ENCODE data around the gene CEMIP. TPM values are rescaled to one million over a fixed set of nuclear protein-coding genes. Genes with fewer than 3 reads are reported as not detected.

CEMIP gene
- total and polyA plus RNA-seq, 10 of the 15 experiments (the other 5 are each of a cell fraction or from before 2014, with no cell fraction given), result 0.01 to 0.44 (median 0.16) TPM; not detected in 6

DNA sequence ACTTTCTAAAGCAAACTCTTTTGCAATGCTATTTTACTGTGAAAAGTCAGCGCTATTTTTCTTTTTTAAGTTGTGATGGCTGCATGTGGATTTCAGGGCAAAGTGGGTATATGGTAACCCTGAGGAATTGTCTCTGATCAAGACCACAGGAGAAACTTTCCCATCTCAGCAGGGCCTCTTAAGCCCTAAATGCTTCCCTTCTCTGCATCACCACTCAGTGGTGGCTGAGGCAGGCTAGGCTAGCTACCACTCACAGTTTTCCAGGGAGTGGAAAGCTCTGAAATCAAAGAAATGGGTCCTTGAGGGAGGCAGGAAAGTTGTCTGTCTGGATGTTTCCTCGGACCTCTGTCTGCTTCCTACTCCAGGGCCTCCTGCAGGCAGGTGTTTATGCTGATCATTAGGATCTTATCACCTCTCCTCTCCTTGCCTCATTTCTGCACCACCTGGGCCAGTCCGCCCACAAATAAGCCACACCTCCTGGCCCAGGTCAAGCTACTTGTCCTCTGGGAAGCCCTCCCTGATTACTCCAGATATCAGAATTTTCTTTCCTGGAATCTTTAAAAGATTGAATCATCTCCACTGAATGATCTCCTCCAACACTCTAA lies 37.0 kb downstream of the CEMIP start:
- no peaks in the 10 kb centered on the region for H3K9me3 ChIP-seq (replicated peaks; ENCODE audit: control insufficient read depth, insufficient read depth, low read length)
- H3K4me2 ChIP-seq (ENCODE audit: control insufficient read depth, insufficient read depth), result no peak overlapping the region
- H3K27ac ChIP-seq (ENCODE audit: control insufficient read depth, insufficient read depth), result no peak overlapping the region
- no peaks in the 10 kb centered on the region for H3K36me3 ChIP-seq (ENCODE audit: control insufficient read depth in 2 of 2, insufficient read depth in 2 of 2, low read length in 1 of 2)
- ATAC-seq (no peak), FAIRE-seq (no peak), DNase-seq (ENCODE audit: low read depth, low spot score) (no peak)
- ChIA-PET SMC1A (ENCODE audit: uncharacterized antibody, unreplicated experiment) (interaction anchor here (1.8 kb wide), 1 partner anchor 12 kb away, joined by 3 read pairs; no protein-coding TSS in a partner anchor), POLR2A (no interaction called here), CTCF (interaction anchor here (1.1 to 1.4 kb wide), 2 partner anchors 40 to 450 kb away, joined by 3 to 5 read pairs; no protein-coding TSS in a partner anchor), RAD21 (ENCODE audit: unreplicated experiment) (no interaction called here)
- no TSS peak for BruUV-seq (replicated peaks)
- H3K4me1 ChIP-seq (ENCODE audit: control insufficient read depth, insufficient read depth, low read length), result no peaks in the 10 kb centered on the region
- no peaks in the 10 kb centered on the region for H3K79me2 ChIP-seq (ENCODE audit: control insufficient read depth, insufficient read depth, low read length)
- H3K27me3 ChIP-seq (replicated peaks in 1 of 2; ENCODE audit: control insufficient read depth in 2 of 2, insufficient read depth in 2 of 2, low read length in 1 of 2), result no peaks in the 10 kb centered on the region; a peak in 2 of 4 replicates
- no peak overlapping the region for H2AFZ ChIP-seq (ENCODE audit: control insufficient read depth, low read depth, low read length)
- H3K9ac ChIP-seq (ENCODE audit: control insufficient read depth, insufficient read depth, low read length), result no peak overlapping the region
- H4K20me1 ChIP-seq (ENCODE audit: control insufficient read depth, insufficient read depth), result no peaks in the 10 kb centered on the region
- H3K4me3 ChIP-seq, result no peak overlapping the region
- intact Hi-C loops (cut with micrococcal nuclease; ENCODE audit: unreplicated experiment), result no loop called here
- in situ Hi-C loops (cut with MboI), result no loop called here
- WGBS (ENCODE audit: insufficient coverage, insufficient replicate concordance, low lambda C conversion rate, missing lambda C conversion rate), result 42% methylated on average over 3 of the region's 3 CpGs
- TF ChIP-seq, protein P1, sequence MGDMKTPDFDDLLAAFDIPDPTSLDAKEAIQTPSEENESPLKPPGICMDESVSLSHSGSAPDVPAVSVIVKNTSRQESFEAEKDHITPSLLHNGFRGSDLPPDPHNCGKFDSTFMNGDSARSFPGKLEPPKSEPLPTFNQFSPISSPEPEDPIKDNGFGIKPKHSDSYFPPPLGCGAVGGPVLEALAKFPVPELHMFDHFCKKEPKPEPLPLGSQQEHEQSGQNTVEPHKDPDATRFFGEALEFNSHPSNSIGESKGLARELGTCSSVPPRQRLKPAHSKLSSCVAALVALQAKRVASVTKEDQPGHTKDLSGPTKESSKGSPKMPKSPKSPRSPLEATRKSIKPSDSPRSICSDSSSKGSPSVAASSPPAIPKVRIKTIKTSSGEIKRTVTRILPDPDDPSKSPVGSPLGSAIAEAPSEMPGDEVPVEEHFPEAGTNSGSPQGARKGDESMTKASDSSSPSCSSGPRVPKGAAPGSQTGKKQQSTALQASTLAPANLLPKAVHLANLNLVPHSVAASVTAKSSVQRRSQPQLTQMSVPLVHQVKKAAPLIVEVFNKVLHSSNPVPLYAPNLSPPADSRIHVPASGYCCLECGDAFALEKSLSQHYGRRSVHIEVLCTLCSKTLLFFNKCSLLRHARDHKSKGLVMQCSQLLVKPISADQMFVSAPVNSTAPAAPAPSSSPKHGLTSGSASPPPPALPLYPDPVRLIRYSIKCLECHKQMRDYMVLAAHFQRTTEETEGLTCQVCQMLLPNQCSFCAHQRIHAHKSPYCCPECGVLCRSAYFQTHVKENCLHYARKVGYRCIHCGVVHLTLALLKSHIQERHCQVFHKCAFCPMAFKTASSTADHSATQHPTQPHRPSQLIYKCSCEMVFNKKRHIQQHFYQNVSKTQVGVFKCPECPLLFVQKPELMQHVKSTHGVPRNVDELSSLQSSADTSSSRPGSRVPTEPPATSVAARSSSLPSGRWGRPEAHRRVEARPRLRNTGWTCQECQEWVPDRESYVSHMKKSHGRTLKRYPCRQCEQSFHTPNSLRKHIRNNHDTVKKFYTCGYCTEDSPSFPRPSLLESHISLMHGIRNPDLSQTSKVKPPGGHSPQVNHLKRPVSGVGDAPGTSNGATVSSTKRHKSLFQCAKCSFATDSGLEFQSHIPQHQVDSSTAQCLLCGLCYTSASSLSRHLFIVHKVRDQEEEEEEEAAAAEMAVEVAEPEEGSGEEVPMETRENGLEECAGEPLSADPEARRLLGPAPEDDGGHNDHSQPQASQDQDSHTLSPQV (IDR thresholded peaks at IDR 0.05), result no peak
- TF ChIP-seq SUZ12 (IDR thresholded peaks at IDR 0.05; ENCODE audit: unreplicated experiment) (no peak), MTA3 (IDR thresholded peaks at IDR 0.05; ENCODE audit: borderline replicate concordance, low read length) (no peak), CEBPB (IDR thresholded peaks at IDR 0.05; ENCODE audit: borderline replicate concordance in 1 of 2, low read depth in 2 of 2, low read length in 2 of 2) (no peak), HDAC6 (IDR thresholded peaks at IDR 0.05; ENCODE audit: unreplicated experiment) (no peak), EGR1 (IDR thresholded peaks at IDR 0.05; ENCODE audit: borderline replicate concordance in 1 of 2, low read depth in 2 of 2, low read length in 2 of 2) (no peak), JUND (IDR thresholded peaks at IDR 0.05; ENCODE audit: low read depth, low read length) (no peak), NR2F1 (conservative IDR thresholded peaks at IDR 0.05) (no peak), SMAD1 (IDR thresholded peaks at IDR 0.05; ENCODE audit: low read depth, partially characterized antibody) (no peak), GABPA (IDR thresholded peaks at IDR 0.05; ENCODE audit: low read depth) (no peak), NFYB (IDR thresholded peaks at IDR 0.05; ENCODE audit: insufficient read depth, low read depth, low read length) (no peak)
- TF ChIP-seq, protein P2, sequence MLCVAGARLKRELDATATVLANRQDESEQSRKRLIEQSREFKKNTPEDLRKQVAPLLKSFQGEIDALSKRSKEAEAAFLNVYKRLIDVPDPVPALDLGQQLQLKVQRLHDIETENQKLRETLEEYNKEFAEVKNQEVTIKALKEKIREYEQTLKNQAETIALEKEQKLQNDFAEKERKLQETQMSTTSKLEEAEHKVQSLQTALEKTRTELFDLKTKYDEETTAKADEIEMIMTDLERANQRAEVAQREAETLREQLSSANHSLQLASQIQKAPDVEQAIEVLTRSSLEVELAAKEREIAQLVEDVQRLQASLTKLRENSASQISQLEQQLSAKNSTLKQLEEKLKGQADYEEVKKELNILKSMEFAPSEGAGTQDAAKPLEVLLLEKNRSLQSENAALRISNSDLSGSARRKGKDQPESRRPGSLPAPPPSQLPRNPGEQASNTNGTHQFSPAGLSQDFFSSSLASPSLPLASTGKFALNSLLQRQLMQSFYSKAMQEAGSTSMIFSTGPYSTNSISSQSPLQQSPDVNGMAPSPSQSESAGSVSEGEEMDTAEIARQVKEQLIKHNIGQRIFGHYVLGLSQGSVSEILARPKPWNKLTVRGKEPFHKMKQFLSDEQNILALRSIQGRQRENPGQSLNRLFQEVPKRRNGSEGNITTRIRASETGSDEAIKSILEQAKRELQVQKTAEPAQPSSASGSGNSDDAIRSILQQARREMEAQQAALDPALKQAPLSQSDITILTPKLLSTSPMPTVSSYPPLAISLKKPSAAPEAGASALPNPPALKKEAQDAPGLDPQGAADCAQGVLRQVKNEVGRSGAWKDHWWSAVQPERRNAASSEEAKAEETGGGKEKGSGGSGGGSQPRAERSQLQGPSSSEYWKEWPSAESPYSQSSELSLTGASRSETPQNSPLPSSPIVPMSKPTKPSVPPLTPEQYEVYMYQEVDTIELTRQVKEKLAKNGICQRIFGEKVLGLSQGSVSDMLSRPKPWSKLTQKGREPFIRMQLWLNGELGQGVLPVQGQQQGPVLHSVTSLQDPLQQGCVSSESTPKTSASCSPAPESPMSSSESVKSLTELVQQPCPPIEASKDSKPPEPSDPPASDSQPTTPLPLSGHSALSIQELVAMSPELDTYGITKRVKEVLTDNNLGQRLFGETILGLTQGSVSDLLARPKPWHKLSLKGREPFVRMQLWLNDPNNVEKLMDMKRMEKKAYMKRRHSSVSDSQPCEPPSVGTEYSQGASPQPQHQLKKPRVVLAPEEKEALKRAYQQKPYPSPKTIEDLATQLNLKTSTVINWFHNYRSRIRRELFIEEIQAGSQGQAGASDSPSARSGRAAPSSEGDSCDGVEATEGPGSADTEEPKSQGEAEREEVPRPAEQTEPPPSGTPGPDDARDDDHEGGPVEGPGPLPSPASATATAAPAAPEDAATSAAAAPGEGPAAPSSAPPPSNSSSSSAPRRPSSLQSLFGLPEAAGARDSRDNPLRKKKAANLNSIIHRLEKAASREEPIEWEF (IDR thresholded peaks at IDR 0.05; ENCODE audit: insufficient replicate concordance, low read depth, low read length), result no peak
- TF ChIP-seq, protein P3, sequence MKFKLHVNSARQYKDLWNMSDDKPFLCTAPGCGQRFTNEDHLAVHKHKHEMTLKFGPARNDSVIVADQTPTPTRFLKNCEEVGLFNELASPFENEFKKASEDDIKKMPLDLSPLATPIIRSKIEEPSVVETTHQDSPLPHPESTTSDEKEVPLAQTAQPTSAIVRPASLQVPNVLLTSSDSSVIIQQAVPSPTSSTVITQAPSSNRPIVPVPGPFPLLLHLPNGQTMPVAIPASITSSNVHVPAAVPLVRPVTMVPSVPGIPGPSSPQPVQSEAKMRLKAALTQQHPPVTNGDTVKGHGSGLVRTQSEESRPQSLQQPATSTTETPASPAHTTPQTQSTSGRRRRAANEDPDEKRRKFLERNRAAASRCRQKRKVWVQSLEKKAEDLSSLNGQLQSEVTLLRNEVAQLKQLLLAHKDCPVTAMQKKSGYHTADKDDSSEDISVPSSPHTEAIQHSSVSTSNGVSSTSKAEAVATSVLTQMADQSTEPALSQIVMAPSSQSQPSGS (IDR thresholded peaks at IDR 0.05; ENCODE audit: low read length), result no peak

All from GM12878 (cell line).